A549 treated with GW870086 at 1 μM for 4 hours (cell line): ENCODE data around the gene USP34. TPM values are rescaled to one million over a fixed set of nuclear protein-coding genes. Genes with fewer than 3 reads are reported as not detected.

ENCODE experiments used
- total RNA-seq: library from RNA; stranded (reverse); fragments of 200-300 nt; extraction: Qiagen RNA extraction; gene quantifications from 5 replicates; pipeline ENCODE4 v1.2.3, GENCODE V29; 2022; ENCODE audit warnings: low read depth

Gene USP34, protein sequence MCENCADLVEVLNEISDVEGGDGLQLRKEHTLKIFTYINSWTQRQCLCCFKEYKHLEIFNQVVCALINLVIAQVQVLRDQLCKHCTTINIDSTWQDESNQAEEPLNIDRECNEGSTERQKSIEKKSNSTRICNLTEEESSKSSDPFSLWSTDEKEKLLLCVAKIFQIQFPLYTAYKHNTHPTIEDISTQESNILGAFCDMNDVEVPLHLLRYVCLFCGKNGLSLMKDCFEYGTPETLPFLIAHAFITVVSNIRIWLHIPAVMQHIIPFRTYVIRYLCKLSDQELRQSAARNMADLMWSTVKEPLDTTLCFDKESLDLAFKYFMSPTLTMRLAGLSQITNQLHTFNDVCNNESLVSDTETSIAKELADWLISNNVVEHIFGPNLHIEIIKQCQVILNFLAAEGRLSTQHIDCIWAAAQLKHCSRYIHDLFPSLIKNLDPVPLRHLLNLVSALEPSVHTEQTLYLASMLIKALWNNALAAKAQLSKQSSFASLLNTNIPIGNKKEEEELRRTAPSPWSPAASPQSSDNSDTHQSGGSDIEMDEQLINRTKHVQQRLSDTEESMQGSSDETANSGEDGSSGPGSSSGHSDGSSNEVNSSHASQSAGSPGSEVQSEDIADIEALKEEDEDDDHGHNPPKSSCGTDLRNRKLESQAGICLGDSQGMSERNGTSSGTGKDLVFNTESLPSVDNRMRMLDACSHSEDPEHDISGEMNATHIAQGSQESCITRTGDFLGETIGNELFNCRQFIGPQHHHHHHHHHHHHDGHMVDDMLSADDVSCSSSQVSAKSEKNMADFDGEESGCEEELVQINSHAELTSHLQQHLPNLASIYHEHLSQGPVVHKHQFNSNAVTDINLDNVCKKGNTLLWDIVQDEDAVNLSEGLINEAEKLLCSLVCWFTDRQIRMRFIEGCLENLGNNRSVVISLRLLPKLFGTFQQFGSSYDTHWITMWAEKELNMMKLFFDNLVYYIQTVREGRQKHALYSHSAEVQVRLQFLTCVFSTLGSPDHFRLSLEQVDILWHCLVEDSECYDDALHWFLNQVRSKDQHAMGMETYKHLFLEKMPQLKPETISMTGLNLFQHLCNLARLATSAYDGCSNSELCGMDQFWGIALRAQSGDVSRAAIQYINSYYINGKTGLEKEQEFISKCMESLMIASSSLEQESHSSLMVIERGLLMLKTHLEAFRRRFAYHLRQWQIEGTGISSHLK (N-terminal part only)
- 48.6 to 54.4 TPM (median 51.4 TPM) in 5 replicates for total RNA-seq

DNA sequence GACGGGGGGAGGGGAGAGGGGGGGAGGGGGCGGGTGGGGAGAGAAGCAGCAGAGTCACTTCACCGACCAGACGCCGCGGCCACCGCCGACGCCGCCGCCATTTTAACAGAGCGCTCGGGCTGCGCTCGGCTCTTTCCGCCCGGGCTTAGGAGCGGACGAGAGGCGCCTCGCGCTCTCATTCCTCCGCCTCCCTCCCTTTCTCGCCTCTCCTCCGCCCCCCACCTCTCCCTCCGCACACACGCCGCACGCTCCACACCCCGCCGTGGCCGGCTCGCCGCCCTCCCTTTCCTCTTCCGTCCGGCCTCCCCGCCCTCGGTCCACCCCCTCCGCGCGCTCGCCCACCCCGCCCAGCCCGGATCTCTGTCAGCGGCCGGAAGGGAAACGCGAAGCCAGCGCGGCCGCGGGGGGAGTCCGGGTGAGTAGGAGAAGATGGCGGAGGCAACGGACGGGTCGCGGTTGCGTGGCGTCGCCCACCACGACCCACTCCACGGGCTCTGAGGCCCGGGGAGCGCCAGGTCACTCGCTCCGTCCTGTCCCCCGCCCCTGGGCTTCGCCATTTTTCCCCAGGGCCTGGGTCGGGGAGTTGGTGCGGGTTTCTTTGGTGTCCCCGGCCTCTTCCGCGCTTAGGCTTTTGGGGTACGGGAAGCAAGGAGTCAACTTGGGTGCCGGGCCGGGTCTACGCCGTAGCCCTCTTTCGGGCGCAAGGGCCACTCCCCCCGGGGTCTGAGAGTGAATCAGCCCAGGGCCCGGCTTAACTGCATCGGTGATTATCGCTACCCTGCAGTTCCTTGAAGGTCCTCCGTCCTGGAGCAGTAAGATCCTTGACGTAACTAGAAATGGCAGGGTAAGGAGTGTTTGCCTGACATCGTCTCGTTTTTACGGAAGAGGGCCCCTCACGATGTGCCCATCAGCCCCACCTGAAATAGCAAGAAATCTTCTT, at the start of gene USP34:
Gene USP34, minus strand, starts transcription at position 123 of the 940 bp plus-strand sequence. CDS start 395 bp downstream, outside the sequence.

DNA sequence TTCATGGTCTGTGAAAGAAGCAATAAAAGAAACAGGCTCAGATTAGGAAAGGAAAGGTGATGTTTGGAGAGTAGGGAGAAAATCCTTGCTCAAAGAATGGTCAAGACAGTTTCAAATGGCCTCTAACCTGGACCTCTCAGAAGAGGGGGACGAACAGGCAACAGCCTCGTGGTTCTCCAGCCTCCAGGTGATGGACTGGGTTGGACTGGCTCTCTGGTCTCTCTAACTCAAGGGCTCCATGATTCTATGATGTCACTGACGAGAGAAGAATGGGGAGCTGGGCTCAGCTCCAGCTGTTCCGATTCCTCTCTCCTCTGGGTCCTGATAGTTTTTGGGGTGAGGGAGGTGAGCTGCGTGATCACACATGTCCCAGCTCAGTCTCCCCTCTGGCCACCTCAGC, 309.0 kb downstream of the USP34 start, which contains the start of gene C2orf74:
Gene C2orf74, plus strand, starts transcription at position 301 of the 400 bp plus-strand sequence. CDS start 327 bp downstream, outside the sequence.

Other genes with a start within 250 kb of the USP34 start
- 95.8 to 134 TPM (median 119 TPM) in 5 replicates for gene XPO1, start 67.3 kb upstream of the USP34 start, total RNA-seq